B cell (primary cell): ENCODE data around the gene FMR1. TPM values are rescaled to one million over a fixed set of nuclear protein-coding genes. Genes with fewer than 3 reads are reported as not detected.

Source experiments
- ATAC-seq: fragments of 200-7000 bp; cut with Tn5 transposase; one replicate; pipeline ENCODE4 v1.10.0; 2021; ENCODE audit warnings: low read depth, mild to moderate bottlenecking, moderate number of reproducible peaks, moderate library complexity
- CTCF ChIA-PET: fragments of 350-600 bp; sonication (Branson Sonifier 250); formaldehyde crosslinking; loops from one replicate; lab custom pipeline; 2021; ENCODE audit warnings: antibody characterized with exemption, inconsistent platforms; lab: Charles Lee
- POLR2A ChIA-PET: fragments of 350-600 bp; sonication (Branson Sonifier 250); formaldehyde crosslinking; loops from one replicate; lab custom pipeline; 2021; ENCODE audit warnings: antibody characterized with exemption; lab: Charles Lee
- DNase-seq: peaks from one replicate; pipeline ENCODE4 v3.0.0; 2013
- H2AFZ ChIP-seq: 2 replicates; pipeline ENCODE4 v1.6.1; 2012; ENCODE audit warnings: mild to moderate bottlenecking, low read depth, low read length; ENCODE audit not compliant: insufficient read depth, poor library complexity, severe bottlenecking
- H3K27ac ChIP-seq, 2 donors: 1 replicate in 1 of 2; 2 replicates in 1 of 2; pipeline ENCODE4 v1.5.1; 2012 to 2013; ENCODE audit warnings: low read length in 2 of 2, mild to moderate bottlenecking in 2 of 2, moderate library complexity in 1 of 2
- H3K27me3 ChIP-seq, 4 experiments: fragments of 200-600 bp in 1 of 4; sonication (generic) in 1 of 4; replicated peaks in 1 of 4; 1 replicate in 2 of 4; 2 replicates in 2 of 4; pipeline versions ENCODE4 v1.6.1 to v1.7.0; 2013 to 2016; ENCODE audit warnings: low read length in 3 of 4, mild to moderate bottlenecking in 2 of 4, mixed read lengths in 1 of 4, moderate library complexity in 1 of 4; ENCODE audit not compliant: insufficient read depth in 4 of 4, control insufficient read depth in 3 of 4; ENCODE audit errors: control extremely low read depth in 1 of 4
- H3K36me3 ChIP-seq, 2 experiments: replicated peaks in 1 of 2; 1 replicate in 1 of 2; 2 replicates in 1 of 2; pipeline versions ENCODE4 v1.6.1 to v1.7.1; 2013; ENCODE audit warnings: low read length in 1 of 2; ENCODE audit not compliant: insufficient read depth in 2 of 2, control insufficient read depth in 1 of 2; ENCODE audit errors: control extremely low read depth in 1 of 2, extremely low read depth in 1 of 2
- H3K4me1 ChIP-seq, 2 donors: fragments of 200-600 bp in 1 of 2; sonication (generic) in 1 of 2; 1 replicate in 1 of 2; 2 replicates in 1 of 2; pipeline versions ENCODE4 v1.5.1 to v1.6.1; 2013 to 2017; ENCODE audit warnings: low read length in 2 of 2; ENCODE audit not compliant: control insufficient read depth in 2 of 2, insufficient read depth in 2 of 2
- H3K4me2 ChIP-seq: replicated peaks from 2 replicates; pipeline ENCODE3; 2012; ENCODE audit warnings: mild to moderate bottlenecking, low read depth, low read length; ENCODE audit not compliant: poor library complexity, severe bottlenecking
- H3K4me3 ChIP-seq, 5 experiments: fragments of 200-600 bp in 1 of 5; sonication (generic) in 1 of 5; 1 replicate in 3 of 5; 2 replicates in 2 of 5; pipeline versions ENCODE4 v1.5.1 to v1.7.0; 2011 to 2016; ENCODE audit warnings: low read length in 4 of 5, mild to moderate bottlenecking in 4 of 5, low read depth in 2 of 5, control low read depth in 1 of 5, moderate library complexity in 1 of 5; ENCODE audit not compliant: insufficient read depth in 1 of 5; ENCODE audit errors: control extremely low read depth in 1 of 5, extremely low read depth in 1 of 5
- H3K79me2 ChIP-seq: fragments of 200-600 bp; sonication (generic); one replicate; pipeline ENCODE4 v1.6.0; 2016; ENCODE audit warnings: low read length; ENCODE audit not compliant: control insufficient read depth, insufficient read depth
- H3K9ac ChIP-seq: fragments of 200-600 bp; sonication (generic); 2 replicates; pipeline ENCODE4 v1.6.1; 2017; ENCODE audit warnings: mild to moderate bottlenecking, low read length, moderate library complexity
- H3K9me3 ChIP-seq, 3 donors: one replicate each; pipeline versions ENCODE4 v1.6.1 to v1.7.1; 2013; ENCODE audit warnings: low read length in 2 of 3; ENCODE audit not compliant: control insufficient read depth in 2 of 3, insufficient read depth in 1 of 3; ENCODE audit errors: control extremely low read depth in 1 of 3
- H4K20me1 ChIP-seq: 2 replicates; pipeline ENCODE4 v1.6.0; 2012; ENCODE audit warnings: mild to moderate bottlenecking, low read length; ENCODE audit not compliant: insufficient read depth, control insufficient read depth, poor library complexity, severe bottlenecking
- H3K27ac Mint-ChIP-seq: one replicate; pipeline ENCODE4 v1.8.0; 2021; ENCODE audit warnings: mixed read lengths
- H3K27me3 Mint-ChIP-seq: one replicate; pipeline ENCODE4 v1.8.0; 2021; ENCODE audit warnings: mixed read lengths
- H3K4me1 Mint-ChIP-seq: one replicate; pipeline ENCODE4 v1.8.0; 2021; ENCODE audit warnings: mixed read lengths
- H3K4me3 Mint-ChIP-seq: one replicate; pipeline ENCODE4 v1.8.0; 2021; ENCODE audit warnings: mixed read lengths
- H3K9me3 Mint-ChIP-seq: one replicate; pipeline ENCODE4 v1.8.0; 2022; ENCODE audit warnings: mixed read lengths; ENCODE audit not compliant: insufficient read depth
- CTCF ChIP-seq: fragments of 200-600 bp; IDR thresholded peaks from one replicate; pipeline ENCODE4 v1.8.0; 2022; ENCODE audit warnings: antibody characterized with exemption, mild to moderate bottlenecking
- EZH2 ChIP-seq: IDR thresholded peaks from 2 replicates; pipeline ENCODE4 v1.6.1; 2012; ENCODE audit warnings: borderline replicate concordance, low read depth, mild to moderate bottlenecking, moderate library complexity, low read length; ENCODE audit not compliant: insufficient read depth, poor library complexity, severe bottlenecking
- WGBS: methylation state at CpG from one replicate; pipeline ENCODE4 v1.1.5; 2013; ENCODE audit warnings: missing lambda C conversion rate; ENCODE audit not compliant: insufficient coverage; 5-methylcytosine and 5-hydroxymethylcytosine counted together
- intact Hi-C: fragments of 100-400 bp; cut with micrococcal nuclease; formaldehyde crosslinking; loops from one replicate; pipeline ENCODE4 v1.10.0; 2022
- polyA plus RNA-seq: library from polyadenylated mRNA; depleted of rRNA; stranded (reverse); fragments of >200 nt; gene quantifications from 2 replicates; pipeline ENCODE4 v1.2.3, GENCODE V29; 2012
- total RNA-seq, 2 donors: library from RNA; stranded (reverse); fragments of 120-200 nt in 1 of 2; gene quantifications; 1 replicate in 1 of 2; 2 replicates in 1 of 2; pipeline versions ENCODE4 v1.2.3 to v1.2.4, GENCODE V29; 2013 to 2022

Gene FMR1
- total and polyA plus RNA-seq, 2 donors (not counting 1 experiment from before 2014, with no cell fraction given) = 19.1 to 92.7 TPM

DNA sequence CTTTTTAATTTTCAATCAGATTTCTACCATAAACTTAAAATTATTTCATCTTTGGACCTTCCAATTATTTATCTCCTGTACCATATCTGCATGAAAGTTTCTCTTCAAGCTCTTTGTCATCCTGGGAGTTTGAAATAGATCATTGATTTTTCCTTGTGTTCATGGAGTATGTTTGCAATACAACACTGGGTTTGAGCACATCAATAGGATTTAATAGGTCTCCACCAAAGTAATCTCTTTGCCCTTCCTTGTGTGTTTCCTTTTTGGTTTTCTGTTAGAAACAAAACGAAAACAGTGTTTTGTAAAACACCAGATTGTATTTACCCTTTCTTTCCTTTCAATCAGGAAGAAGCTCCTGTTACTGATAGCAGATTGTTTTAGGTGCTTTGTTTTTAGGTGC, 11.9 kb downstream of the FMR1 start:
- Mint-ChIP-seq H3K4me3 (no peak overlapping the region), H3K4me1 (peaks cover 24% of the 10 kb centered on the region), H3K9me3 (no peaks in the 10 kb centered on the region), H3K27me3 (no peaks in the 10 kb centered on the region), H3K27ac (no peak overlapping the region)
- ATAC-seq = no peak
- intact Hi-C loops = no loop called here
- peaks cover 5% of the 10 kb centered on the region for H4K20me1 ChIP-seq
- TF ChIP-seq EZH2 (no peak), CTCF (no peak)
- H3K27me3 ChIP-seq = no peaks in the 10 kb centered on the region
- ChIA-PET POLR2A (no interaction called here), CTCF (no interaction called here)
- H3K9ac ChIP-seq = no peak overlapping the region
- H3K36me3 ChIP-seq = peaks cover 0 to 4% of the 10 kb centered on the region in 2 experiments
- H3K27ac ChIP-seq = no peak overlapping the region
- H3K4me3 ChIP-seq = no peak overlapping the region
- WGBS = no CpG with 5 or more reads among the region's 1 CpG
- H3K4me2 ChIP-seq = no peak overlapping the region
- DNase-seq = no peak
- no peaks in the 10 kb centered on the region for H3K9me3 ChIP-seq
- H2AFZ ChIP-seq = no peak overlapping the region
- H3K79me2 ChIP-seq = peaks cover 38% of the 10 kb centered on the region
- peaks cover 4 to 6% of the 10 kb centered on the region in 2 donors for H3K4me1 ChIP-seq

DNA sequence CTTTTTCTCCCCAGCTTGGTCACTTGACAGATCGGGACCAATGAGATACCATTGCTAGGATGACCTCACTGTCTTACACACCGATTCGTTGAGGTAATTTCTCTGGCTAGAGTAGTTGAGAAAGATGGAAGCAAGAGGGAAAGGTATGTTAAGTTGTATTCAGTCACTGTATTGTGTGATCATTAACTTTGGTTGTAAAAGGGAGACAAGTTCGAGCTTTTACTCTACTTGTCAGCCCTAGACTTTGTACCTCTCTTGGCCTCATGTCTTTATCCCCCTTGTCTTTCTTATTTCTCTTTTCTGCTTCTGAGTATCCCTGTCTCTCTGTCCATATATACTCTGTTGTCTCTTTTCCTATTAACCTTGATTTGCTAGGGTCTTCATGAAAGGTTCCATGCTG, 15.5 kb downstream of the FMR1 start:
- H4K20me1 ChIP-seq = no peaks in the 10 kb centered on the region
- H3K9me3 Mint-ChIP-seq = no peaks in the 10 kb centered on the region
- intact Hi-C loops = no loop called here
- WGBS = no CpG with 5 or more reads among the region's 4 CpGs
- no peaks in the 10 kb centered on the region for H3K4me1 ChIP-seq
- H3K9me3 ChIP-seq = no peaks in the 10 kb centered on the region
- H3K27me3 Mint-ChIP-seq = no peaks in the 10 kb centered on the region
- H3K4me2 ChIP-seq = no peak overlapping the region
- no peak overlapping the region for H3K4me3 ChIP-seq
- DNase-seq (no peak), ATAC-seq (no peak)
- H3K36me3 ChIP-seq = peaks cover 0 to 22% of the 10 kb centered on the region in 2 experiments
- H3K79me2 ChIP-seq = peaks cover 11% of the 10 kb centered on the region
- no peak overlapping the region for H3K9ac ChIP-seq
- H2AFZ ChIP-seq = no peak overlapping the region
- H3K4me1 Mint-ChIP-seq = peaks cover 7% of the 10 kb centered on the region
- no peak for TF ChIP-seq EZH2
- no peak for TF ChIP-seq CTCF
- POLR2A ChIA-PET = no interaction called here
- no peak overlapping the region for H3K27ac ChIP-seq
- H3K4me3 Mint-ChIP-seq = no peak overlapping the region
- no peak overlapping the region for H3K27ac Mint-ChIP-seq
- no peaks in the 10 kb centered on the region for H3K27me3 ChIP-seq
- CTCF ChIA-PET = no interaction called here
